Upper lobe of left lung (tissue), 4 donors: ENCODE results near the gene TCF12.
A peak's percentile ranks its signal among the peaks of the same experiment; 100 is the strongest.

ENCODE experiments used
- EP300 ChIP-seq, 4 donors: sonication (generic); formaldehyde crosslinking; IDR thresholded peaks; one replicate each; pipeline ENCODE4 v1.5.1; 2017; ENCODE audit warnings: antibody characterized with exemption in 4 of 4, control low read depth in 2 of 4
- POLR2A ChIP-seq, 4 donors: fragments of 450-650 bp; IDR thresholded peaks; one replicate each; pipeline ENCODE4 v1.5.1; 2016 to 2017; ENCODE audit warnings: antibody characterized with exemption in 4 of 4, mild to moderate bottlenecking in 2 of 4
- TF ChIP-seq, protein P1 (sequence below), 6 experiments: fragments of 450-650 bp in 4 of 6; fragments of 200-600 bp in 2 of 6; sonication (generic) in 2 of 6; IDR thresholded peaks; one replicate each; pipeline ENCODE4 v1.5.1; 2016 to 2019; ENCODE audit warnings: antibody characterized with exemption in 6 of 6

DNA sequence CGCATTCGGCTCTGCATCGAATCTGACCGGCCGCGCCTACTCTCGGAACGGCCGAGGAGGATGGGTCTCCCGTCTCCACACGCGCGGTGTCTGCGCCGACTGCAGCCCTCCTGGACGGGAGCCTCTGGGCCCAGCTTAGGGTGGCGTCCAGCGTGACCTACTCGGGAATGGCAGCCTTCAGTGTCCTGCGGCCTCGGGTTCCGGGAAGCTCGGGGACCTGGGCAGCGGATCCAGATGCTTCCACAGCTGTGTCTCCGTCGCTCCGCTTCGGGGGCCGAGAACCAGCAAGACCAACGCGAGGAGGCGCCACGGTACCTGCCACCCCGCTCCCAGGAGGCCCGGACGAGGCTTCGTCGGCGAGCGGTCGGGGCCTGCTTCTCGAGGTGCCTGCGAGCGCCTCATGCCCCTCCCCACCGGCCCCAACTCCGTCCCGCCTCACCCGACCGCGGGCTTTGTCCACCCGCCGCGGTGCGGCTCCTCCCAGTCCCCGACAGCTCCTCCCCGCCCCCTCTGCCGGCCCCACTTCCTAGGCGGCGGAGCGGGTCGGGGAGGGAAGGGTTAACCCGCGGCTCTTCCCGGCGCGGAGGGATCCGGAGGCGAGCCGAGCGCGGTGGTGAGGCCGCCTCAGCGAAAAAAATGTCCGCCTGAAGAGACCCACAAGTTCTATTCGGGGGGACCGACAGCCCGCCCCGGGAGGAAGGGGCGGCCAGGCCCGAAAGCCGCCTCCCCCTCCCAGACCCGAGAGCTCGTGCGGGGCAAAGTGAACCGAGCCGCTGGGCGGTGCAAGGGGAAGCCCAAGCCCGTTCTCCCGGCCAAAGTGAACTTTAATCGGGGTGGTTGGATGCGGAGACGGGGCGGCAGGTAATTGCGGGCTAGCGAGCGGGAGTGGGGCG lies at the start of gene TCF12:
- TF ChIP-seq, protein P1, sequence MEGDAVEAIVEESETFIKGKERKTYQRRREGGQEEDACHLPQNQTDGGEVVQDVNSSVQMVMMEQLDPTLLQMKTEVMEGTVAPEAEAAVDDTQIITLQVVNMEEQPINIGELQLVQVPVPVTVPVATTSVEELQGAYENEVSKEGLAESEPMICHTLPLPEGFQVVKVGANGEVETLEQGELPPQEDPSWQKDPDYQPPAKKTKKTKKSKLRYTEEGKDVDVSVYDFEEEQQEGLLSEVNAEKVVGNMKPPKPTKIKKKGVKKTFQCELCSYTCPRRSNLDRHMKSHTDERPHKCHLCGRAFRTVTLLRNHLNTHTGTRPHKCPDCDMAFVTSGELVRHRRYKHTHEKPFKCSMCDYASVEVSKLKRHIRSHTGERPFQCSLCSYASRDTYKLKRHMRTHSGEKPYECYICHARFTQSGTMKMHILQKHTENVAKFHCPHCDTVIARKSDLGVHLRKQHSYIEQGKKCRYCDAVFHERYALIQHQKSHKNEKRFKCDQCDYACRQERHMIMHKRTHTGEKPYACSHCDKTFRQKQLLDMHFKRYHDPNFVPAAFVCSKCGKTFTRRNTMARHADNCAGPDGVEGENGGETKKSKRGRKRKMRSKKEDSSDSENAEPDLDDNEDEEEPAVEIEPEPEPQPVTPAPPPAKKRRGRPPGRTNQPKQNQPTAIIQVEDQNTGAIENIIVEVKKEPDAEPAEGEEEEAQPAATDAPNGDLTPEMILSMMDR (IDR thresholded peaks at IDR 0.05), result peak in 4 of 6 experiments; percentile 36 to 65 (median 46)
- TF ChIP-seq POLR2A (IDR thresholded peaks at IDR 0.05) (peak in 3 of 4 donors; percentile 60 to 82 (median 73)), EP300 (IDR thresholded peaks at IDR 0.05) (peak in 1 of 4 donors; percentile 87)
